Measurements from ENCODE around the gene PDCL2. TPM values are rescaled to one million over a fixed set of nuclear protein-coding genes. Genes with fewer than 3 reads are reported as not detected.

The PDCL2 gene
- total and polyA plus RNA-seq, 2 of the 8 experiments (the other 6 are each of a cell fraction or from before 2014, with no cell fraction given) = not detected

- CTCF ChIA-PET (ENCODE audit: partially characterized antibody) = no interaction called here
Measured at GRCh38 chr4:55574252-55574651, 17.8 kb downstream of the PDCL2 start.

More at GRCh38 chr4:55574252-55574651, 17.8 kb downstream of the PDCL2 start:
- H3K4me2 ChIP-seq (ENCODE audit: insufficient read depth in 1 of 2, low read depth in 2 of 2, low read length in 2 of 2) = no peak overlapping the region
- H2BK15ac ChIP-seq (ENCODE audit: low read length) = no peak overlapping the region
- H4K20me1 ChIP-seq (replicated peaks in 1 of 2; ENCODE audit: control insufficient read depth in 1 of 2, insufficient read depth in 2 of 2, low read length in 2 of 2) = no peaks in the 10 kb centered on the region
- no peak overlapping the region for H2BK5ac ChIP-seq (ENCODE audit: low read depth, low read length)
- DNase-seq (ENCODE audit: low read depth in 1 of 2, low spot score in 2 of 2) (no peak), FAIRE-seq (no peak)
- no peak overlapping the region for H2BK120ac ChIP-seq (replicated peaks; ENCODE audit: low read depth, low read length)
- H3K27ac ChIP-seq (ENCODE audit: low read depth, low read length) = no peak overlapping the region
- H3K4me1 ChIP-seq (replicated peaks in 1 of 4; ENCODE audit: control insufficient read depth in 3 of 4, insufficient read depth in 4 of 4, low read length in 3 of 4) = peaks cover 0 to 4% (median 0%) of the 10 kb centered on the region in 4 experiments; a peak in 1 of 7 replicates
- no peak overlapping the region for H2AK5ac ChIP-seq (ENCODE audit: low read depth, low read length)
- H2BK20ac ChIP-seq (ENCODE audit: low read length) = no peak overlapping the region
- no peak overlapping the region for H2BK12ac ChIP-seq (ENCODE audit: low read depth, low read length)
- H3K18ac ChIP-seq (ENCODE audit: extremely low read depth, low read length) = no peak overlapping the region
- H3K4me3 ChIP-seq (ENCODE audit: extremely low read depth in 1 of 4, insufficient read depth in 2 of 4, low read depth in 3 of 4, low read length in 4 of 4) = no peak overlapping the region
- no peak overlapping the region for H3K56ac ChIP-seq (replicated peaks; ENCODE audit: insufficient read length, low read depth, low read length)
- H4K5ac ChIP-seq (ENCODE audit: insufficient read length, low read depth, low read length) = no peak overlapping the region
- no peak overlapping the region for H3K9ac ChIP-seq (replicated peaks in 1 of 4; ENCODE audit: extremely low read depth in 1 of 4, low read depth in 3 of 4, low read length in 3 of 4)
- H4K8ac ChIP-seq (ENCODE audit: extremely low read depth, insufficient read depth, low read length) = no peak overlapping the region
- no peak overlapping the region for H3K14ac ChIP-seq (ENCODE audit: insufficient read length)
- no peak overlapping the region for H3K4ac ChIP-seq (replicated peaks; ENCODE audit: insufficient read length, low read depth, low read length)
- H3K9me3 ChIP-seq (ENCODE audit: insufficient read depth in 2 of 2, low read depth in 1 of 2, low read length in 1 of 2) = peaks cover 13 to 20% of the 10 kb centered on the region in 2 experiments
- H2AFZ ChIP-seq (ENCODE audit: low read length) = no peak overlapping the region
- H3K36me3 ChIP-seq (ENCODE audit: control insufficient read depth in 2 of 4, insufficient read depth in 4 of 4, low read length in 3 of 4) = no peaks in the 10 kb centered on the region; a peak in 2 of 8 replicates
- no peak overlapping the region for H3K23ac ChIP-seq (ENCODE audit: insufficient read length)
- no peak overlapping the region for H4K91ac ChIP-seq (replicated peaks; ENCODE audit: insufficient read length, low read length)
- no peaks in the 10 kb centered on the region for H3K79me1 ChIP-seq (ENCODE audit: low read depth, low read length)
- no peaks in the 10 kb centered on the region for H3K23me2 ChIP-seq (ENCODE audit: low read depth, low read length)
- WGBS, 2 experiments (ENCODE audit: extremely low coverage in 1 of 2, insufficient coverage in 1 of 2, insufficient read length in 1 of 2, insufficient replicate concordance in 2 of 2, low coverage in 1 of 2, low lambda C conversion rate in 2 of 2, missing lambda C conversion rate in 1 of 2) = 87% methylated on average over 1 of the region's 1 CpG; no CpG with 5 or more reads in 1 of the 2 experiments
- POLR2A ChIA-PET (ENCODE audit: partially characterized antibody) = interaction anchor here (1.3 kb wide), 1 partner anchor 10 kb away, joined by 6 read pairs; no protein-coding TSS in a partner anchor
- TF ChIP-seq TAF1 (IDR thresholded peaks at IDR 0.05; ENCODE audit: low read depth, low read length) (no peak), SRF (IDR thresholded peaks at IDR 0.05; ENCODE audit: low read depth, low read length) (no peak), BRCA1 (IDR thresholded peaks at IDR 0.05; ENCODE audit: low read depth, low read length) (no peak)
- H3K79me2 ChIP-seq (ENCODE audit: control insufficient read depth in 1 of 2, insufficient read depth in 2 of 2, low read length in 2 of 2) = no peaks in the 10 kb centered on the region
- H3K27me3 ChIP-seq (replicated peaks in 1 of 4; ENCODE audit: control insufficient read depth in 3 of 4, extremely low read depth in 1 of 4, insufficient read depth in 3 of 4, low read length in 3 of 4) = no peaks in the 10 kb centered on the region

Measured in H1 (cell line).